Naive thymus-derived CD8-positive, alpha-beta T cell (primary cell): ENCODE data around the gene NOTCH3. TPM values are rescaled to one million over a fixed set of nuclear protein-coding genes. Genes with fewer than 3 reads are reported as not detected.

Experiments used
- ATAC-seq, 2 donors: fragments of 150-1000 bp; cut with Tn5 transposase in 1 of 2; sonication (Bioruptor Pico), chemical (Tn5 transposase) in 1 of 2; 1 replicate in 1 of 2; 2 replicates in 1 of 2; pipeline ENCODE4 v1.10.0; 2021; ENCODE audit warnings: mild to moderate bottlenecking in 2 of 2, moderate library complexity in 2 of 2
- POLR2A ChIA-PET: fragments of 350-600 bp; sonication (Branson Sonifier 250); formaldehyde crosslinking; loops from one replicate; lab custom pipeline; 2021; ENCODE audit warnings: antibody characterized with exemption; lab: Charles Lee
- DNase-seq, 10 donors: peaks; one replicate each; pipeline versions ENCODE4 v3.0.0 to v3.0.0-alpha.2; 2020 to 2022
- H3K27ac Mint-ChIP-seq, 10 donors: one replicate each; pipeline ENCODE4 v1.8.0; 2020 to 2022; ENCODE audit warnings: mild to moderate bottlenecking in 10 of 10, mixed read lengths in 10 of 10, moderate library complexity in 4 of 10, inconsistent platforms in 1 of 10
- H3K27me3 Mint-ChIP-seq, 5 donors: one replicate each; pipeline ENCODE4 v1.8.0; 2021 to 2022; ENCODE audit warnings: mixed read lengths in 5 of 5
- H3K36me3 Mint-ChIP-seq, 3 donors: one replicate each; pipeline ENCODE4 v1.8.0; 2020 to 2022; ENCODE audit warnings: mixed read lengths in 3 of 3, mild to moderate bottlenecking in 2 of 3, inconsistent platforms in 1 of 3
- H3K4me1 Mint-ChIP-seq, 4 donors: one replicate each; pipeline ENCODE4 v1.8.0; 2021 to 2022; ENCODE audit warnings: mixed read lengths in 4 of 4
- H3K4me3 Mint-ChIP-seq, 10 donors: one replicate each; pipeline ENCODE4 v1.8.0; 2020 to 2022; ENCODE audit warnings: mild to moderate bottlenecking in 10 of 10, mixed read lengths in 10 of 10, moderate library complexity in 6 of 10, inconsistent platforms in 1 of 10
- H3K9me3 Mint-ChIP-seq, 9 donors: one replicate each; pipeline ENCODE4 v1.8.0; 2020 to 2022; ENCODE audit warnings: mixed read lengths in 9 of 9, mild to moderate bottlenecking in 3 of 9, inconsistent platforms in 1 of 9, moderate library complexity in 1 of 9
- polyA plus RNA-seq, 3 donors: library from polyadenylated mRNA; unstranded; fragments of 300-500 nt; fragmentation: Illumina TruSeq; gene quantifications; one replicate each; pipeline ENCODE4 v1.2.3, GENCODE V29; 2021
- total RNA-seq, 8 experiments: library from RNA in 2 of 8; stranded (reverse) in 2 of 8; gene quantifications; one replicate each; pipeline ENCODE4 v1.2.3 and lab custom pipeline; 2021 to 2026

The NOTCH3 gene
- total and polyA plus RNA-seq, 5 experiments from 2014 or later = 0.05 TPM; not detected in 4

DNA sequence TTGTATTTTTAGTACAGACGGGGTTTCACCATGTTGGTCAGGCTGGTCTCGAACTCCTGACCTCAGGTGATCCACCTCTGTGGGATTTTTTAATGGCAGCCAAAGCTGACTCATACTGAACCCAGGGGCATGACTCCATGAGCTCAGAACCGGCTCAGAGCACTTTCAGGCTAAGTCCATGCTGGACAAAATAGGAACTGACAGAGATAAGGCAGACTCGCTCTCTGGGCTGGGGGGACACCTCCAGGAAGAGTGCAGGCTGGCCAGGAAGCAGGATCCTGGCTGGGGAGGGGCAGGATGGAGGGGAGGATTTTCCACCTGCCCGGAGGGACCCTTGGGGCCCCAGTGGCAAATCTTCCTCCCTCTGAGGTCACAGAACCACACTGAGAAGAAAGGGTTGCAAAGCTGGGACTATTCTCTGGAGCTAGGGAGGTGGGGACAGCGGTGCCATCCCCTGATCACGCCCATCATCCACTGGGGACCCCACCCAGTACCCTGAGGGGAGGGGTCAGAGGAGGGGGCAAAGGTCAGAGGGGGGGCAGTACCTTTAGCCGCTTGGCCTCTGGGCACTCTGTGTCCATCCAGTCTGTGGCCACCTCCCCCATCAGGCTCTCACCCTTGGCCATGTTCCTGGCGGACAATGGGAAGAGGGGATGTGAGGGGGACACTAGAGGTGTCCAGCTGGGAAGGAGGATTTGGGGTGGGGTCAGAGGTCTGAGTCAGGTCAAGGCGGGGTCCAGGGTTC is 31.1 kb downstream of the NOTCH3 start:
- ATAC-seq (no peak), DNase-seq (no peak)
- peaks cover 0 to 24% (median 11%) of the 10 kb centered on the region in 9 donors for H3K9me3 Mint-ChIP-seq
- peaks cover 0 to 5% (median 0%) of the 10 kb centered on the region in 5 donors for H3K27me3 Mint-ChIP-seq
- peaks cover 0 to 4% (median 2%) of the 10 kb centered on the region in 4 donors for H3K4me1 Mint-ChIP-seq
- no peaks in the 10 kb centered on the region for H3K36me3 Mint-ChIP-seq
- H3K4me3 Mint-ChIP-seq = no peak overlapping the region
- H3K27ac Mint-ChIP-seq = no peak overlapping the region
- POLR2A ChIA-PET = no interaction called here

DNA sequence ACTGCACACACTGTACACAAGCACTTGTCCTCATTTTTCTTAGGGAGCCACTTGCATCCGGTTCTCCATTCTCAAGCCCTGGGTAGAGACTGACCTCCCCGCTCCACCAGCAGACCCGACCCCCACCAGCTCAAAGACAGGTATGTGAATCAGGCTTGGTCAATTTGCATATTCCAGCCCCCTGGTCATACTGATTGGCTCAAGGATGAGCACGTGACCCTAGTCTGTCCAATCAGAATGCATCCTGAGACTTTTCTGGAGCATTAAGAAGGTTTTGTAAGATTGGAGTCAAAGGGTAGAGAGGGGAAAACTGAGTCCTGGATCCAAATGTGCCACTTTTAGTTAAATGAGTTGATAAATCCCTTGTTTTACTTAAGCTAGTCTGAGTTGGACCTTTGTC is 34.1 kb downstream of the NOTCH3 start:
- DNase-seq (no peak), ATAC-seq (no peak)
- H3K9me3 Mint-ChIP-seq = peaks cover 0 to 36% (median 11%) of the 10 kb centered on the region in 9 donors
- H3K4me1 Mint-ChIP-seq = peaks cover 0 to 2% (median 0%) of the 10 kb centered on the region in 4 donors
- no peak overlapping the region for H3K4me3 Mint-ChIP-seq
- H3K36me3 Mint-ChIP-seq = peaks cover 0 to 5% (median 0%) of the 10 kb centered on the region in 3 donors
- H3K27ac Mint-ChIP-seq = peak overlapping the region in 1 of 10 donors; percentile 43
- no peaks in the 10 kb centered on the region for H3K27me3 Mint-ChIP-seq
- POLR2A ChIA-PET = no interaction called here

DNA sequence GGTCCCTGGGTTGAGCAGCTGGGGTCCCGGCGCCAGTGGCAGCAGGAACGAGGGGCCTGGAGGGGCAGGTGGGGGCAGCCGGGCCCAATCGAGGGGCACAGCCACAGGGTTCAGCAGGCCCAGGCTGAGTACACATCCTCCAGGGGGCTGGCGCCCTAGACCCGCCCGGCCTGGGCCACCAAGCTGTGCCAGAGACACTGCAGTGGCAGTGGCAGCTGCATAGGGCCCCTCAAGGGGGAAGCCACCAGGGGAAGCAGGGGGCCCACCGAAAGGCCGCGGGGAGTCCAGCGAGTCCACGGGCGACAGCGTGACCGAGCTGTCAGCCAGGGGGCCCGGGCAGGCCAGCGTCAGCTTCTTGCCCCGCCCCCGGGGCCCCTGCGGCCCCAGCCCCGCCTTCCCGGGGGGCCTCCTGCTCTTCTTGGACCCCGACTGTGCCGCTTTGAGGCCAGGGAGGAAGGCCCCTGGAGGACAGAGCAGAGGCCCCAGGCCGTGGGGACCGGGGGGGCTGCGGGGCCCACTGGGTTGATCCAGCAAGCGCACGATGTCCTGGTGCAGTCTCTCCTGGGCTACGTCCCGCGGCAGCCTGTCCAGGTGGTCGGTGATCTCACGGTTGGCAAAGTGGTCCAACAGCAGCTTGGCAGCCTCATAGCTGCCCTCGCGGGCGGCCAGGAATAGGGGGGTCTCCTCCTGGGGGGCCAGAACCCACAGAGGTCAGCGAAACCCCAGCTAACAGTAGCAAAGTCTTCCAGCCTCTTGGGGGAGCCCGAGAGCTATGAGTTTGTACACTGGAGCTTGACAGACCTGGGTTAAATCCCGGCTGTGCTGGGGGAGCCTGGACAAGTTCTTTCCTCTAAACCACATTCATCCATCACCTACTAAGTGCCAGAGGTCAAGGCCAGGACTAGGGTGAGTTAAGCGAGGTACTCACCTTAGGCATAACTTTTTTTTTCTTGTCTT is 39.5 kb downstream of the NOTCH3 start:
- ATAC-seq (no peak), DNase-seq (no peak)
- POLR2A ChIA-PET = no interaction called here
- H3K4me1 Mint-ChIP-seq = peaks cover 0 to 3% (median 0%) of the 10 kb centered on the region in 4 donors
- H3K9me3 Mint-ChIP-seq = peaks cover 0 to 37% (median 12%) of the 10 kb centered on the region in 9 donors
- no peak overlapping the region for H3K4me3 Mint-ChIP-seq
- H3K36me3 Mint-ChIP-seq = peaks cover 0 to 7% (median 4%) of the 10 kb centered on the region in 3 donors
- H3K27ac Mint-ChIP-seq = no peak overlapping the region
- H3K27me3 Mint-ChIP-seq = no peaks in the 10 kb centered on the region

DNA sequence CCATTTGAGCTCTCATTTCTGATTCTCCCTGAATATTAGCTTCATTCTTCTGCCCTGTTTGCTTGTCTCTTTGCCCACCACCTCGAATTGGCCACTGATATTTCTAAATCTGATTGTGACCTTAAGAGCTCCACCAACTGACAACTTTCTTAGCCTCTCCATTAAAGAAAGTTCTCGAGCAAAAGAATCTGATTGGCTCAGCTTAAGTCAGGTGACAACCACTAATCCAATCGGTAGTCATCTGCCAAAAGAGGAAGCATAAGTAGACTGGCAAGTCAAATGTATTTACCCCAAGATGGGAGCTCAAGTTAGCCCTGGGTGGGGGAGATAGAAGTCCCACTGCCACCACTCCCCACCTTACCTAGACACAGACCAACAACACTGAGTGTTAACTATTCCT is 41.5 kb downstream of the NOTCH3 start:
- DNase-seq = no peak
- peaks cover 0 to 7% (median 4%) of the 10 kb centered on the region in 3 donors for H3K36me3 Mint-ChIP-seq
- ATAC-seq = no peak
- no peak overlapping the region for H3K27ac Mint-ChIP-seq
- peaks cover 0 to 3% (median 0%) of the 10 kb centered on the region in 4 donors for H3K4me1 Mint-ChIP-seq
- peaks cover 0 to 17% (median 6%) of the 10 kb centered on the region in 9 donors for H3K9me3 Mint-ChIP-seq
- H3K27me3 Mint-ChIP-seq = peaks cover 0 to 2% (median 0%) of the 10 kb centered on the region in 5 donors
- H3K4me3 Mint-ChIP-seq = no peak overlapping the region
- POLR2A ChIA-PET = no interaction called here

DNA sequence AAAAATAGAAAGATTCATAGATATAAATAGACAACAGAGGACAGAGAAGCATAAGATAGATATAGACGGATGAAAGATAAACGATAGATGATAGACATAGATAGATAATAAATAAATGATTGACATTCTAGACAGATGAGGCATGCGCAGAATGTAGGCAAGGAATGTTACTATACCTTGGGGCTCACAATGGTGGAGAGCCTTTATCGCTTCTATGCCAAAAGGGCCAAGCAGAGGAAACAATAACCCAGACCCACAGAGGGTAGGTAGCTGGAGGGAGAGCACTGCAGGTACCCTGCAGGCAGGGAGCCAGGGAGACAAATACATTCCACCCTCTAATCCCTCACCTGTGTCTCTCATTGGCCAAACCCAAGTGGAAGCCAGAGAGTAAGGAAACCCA is 44.4 kb downstream of the NOTCH3 start:
- no peak overlapping the region for H3K27ac Mint-ChIP-seq
- no peak overlapping the region for H3K4me3 Mint-ChIP-seq
- H3K36me3 Mint-ChIP-seq = peaks cover 0 to 4% (median 3%) of the 10 kb centered on the region in 3 donors
- peaks cover 0 to 4% (median 0%) of the 10 kb centered on the region in 4 donors for H3K4me1 Mint-ChIP-seq
- H3K27me3 Mint-ChIP-seq = peaks cover 0 to 6% (median 2%) of the 10 kb centered on the region in 5 donors
- DNase-seq (no peak), ATAC-seq (no peak)
- H3K9me3 Mint-ChIP-seq = peaks cover 0 to 11% (median 5%) of the 10 kb centered on the region in 9 donors
- POLR2A ChIA-PET = no interaction called here

DNA sequence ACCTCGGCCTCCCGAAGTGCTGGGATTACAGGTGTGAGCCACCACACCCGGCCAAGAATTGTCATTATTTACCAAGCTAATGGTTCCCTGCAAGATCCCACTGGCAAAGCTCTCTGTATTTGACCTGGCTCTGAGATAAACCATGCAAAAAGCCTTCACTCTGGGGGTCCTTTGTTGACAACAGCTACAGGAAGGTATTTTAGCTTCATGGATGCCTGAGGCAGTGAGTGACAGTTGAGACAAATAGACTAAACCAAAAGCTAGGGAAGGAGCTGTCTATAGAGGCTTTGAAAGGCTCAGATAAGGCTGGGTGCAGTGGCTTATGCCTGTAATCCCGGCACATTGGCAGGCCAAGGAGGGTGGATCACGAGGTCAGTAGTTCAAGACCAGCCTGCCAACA is 45.5 kb downstream of the NOTCH3 start:
- POLR2A ChIA-PET = no interaction called here

DNA sequence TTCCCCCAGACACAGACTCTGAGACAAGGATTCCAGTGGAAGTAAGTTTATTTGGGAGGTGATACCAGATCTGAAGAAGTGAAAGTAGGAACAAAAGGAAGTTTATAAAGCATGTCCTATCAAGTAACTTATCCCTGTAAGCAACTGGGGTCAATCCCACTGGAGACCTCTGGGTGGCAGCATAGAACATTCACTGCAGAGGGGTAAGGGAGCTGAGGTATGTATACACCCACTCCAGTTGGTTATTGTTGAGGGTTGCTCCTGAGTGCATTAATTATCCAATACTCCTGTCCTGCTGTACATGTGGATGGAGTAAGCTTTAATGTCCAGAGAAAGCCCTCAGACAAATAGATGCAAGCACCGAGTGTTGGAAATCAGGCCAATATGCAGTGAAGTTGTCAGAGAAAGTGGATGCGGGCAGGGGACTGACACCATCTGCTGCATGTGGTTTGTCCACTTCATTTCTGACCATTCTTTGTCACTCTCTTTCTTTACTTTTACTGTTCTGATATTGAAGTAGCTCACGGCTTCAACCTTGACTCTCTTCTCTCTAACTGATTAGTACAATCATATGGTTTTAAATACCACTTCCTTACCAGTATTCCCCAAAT is 46.7 kb downstream of the NOTCH3 start:
- ATAC-seq = peak in 1 of 2 donors; percentile 59
- peak in 5 of 10 donors; percentile 18 to 33 (median 23) for DNase-seq
- Mint-ChIP-seq H3K9me3 (peaks cover 0 to 8% (median 5%) of the 10 kb centered on the region in 9 donors), H3K4me3 (no peak overlapping the region), H3K27ac (no peak overlapping the region), H3K36me3 (peaks cover 0 to under 1% (median under 1%) of the 10 kb centered on the region in 3 donors), H3K4me1 (peaks cover 2 to 13% (median 8%) of the 10 kb centered on the region in 4 donors), H3K27me3 (peaks cover 0 to 9% (median 7%) of the 10 kb centered on the region in 5 donors)
- POLR2A ChIA-PET = interaction anchor here (0.5 to 0.7 kb wide), 2 partner anchors 162 to 298 kb away, joined by 3 read pairs; no protein-coding TSS in a partner anchor

More for the DNA sequence above, 45.5 kb downstream of the NOTCH3 start:
- Mint-ChIP-seq H3K4me3 (no peak overlapping the region), H3K27ac (no peak overlapping the region), H3K36me3 (peaks cover 0 to 4% (median 3%) of the 10 kb centered on the region in 3 donors), H3K4me1 (peaks cover 2 to 5% (median 4%) of the 10 kb centered on the region in 4 donors), H3K27me3 (peaks cover 0 to 9% (median 4%) of the 10 kb centered on the region in 5 donors), H3K9me3 (peaks cover 0 to 11% (median 5%) of the 10 kb centered on the region in 9 donors)
- DNase-seq (no peak), ATAC-seq (no peak)

DNA sequence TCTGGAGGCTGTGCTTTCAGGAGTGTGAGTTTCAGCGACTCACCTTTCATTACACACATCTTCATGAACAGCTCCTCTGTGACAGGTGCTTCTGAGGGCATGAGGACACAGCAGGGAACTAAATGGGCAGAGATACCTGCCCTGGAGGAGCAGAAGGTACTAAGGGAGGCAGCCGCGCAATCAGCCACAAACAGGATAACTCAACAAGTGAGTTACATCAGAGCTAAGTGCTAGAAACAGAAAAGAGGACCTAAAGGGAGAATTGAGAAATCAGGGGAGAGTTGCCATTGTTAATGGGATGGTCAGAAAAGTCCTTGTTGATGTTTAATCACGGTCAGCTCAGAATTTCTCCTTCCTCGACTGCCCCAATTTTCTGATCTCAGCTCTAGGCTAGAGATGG is 51.1 kb downstream of the NOTCH3 start:
- H3K9me3 Mint-ChIP-seq = peaks cover 0 to 5% (median 0%) of the 10 kb centered on the region in 9 donors
- H3K36me3 Mint-ChIP-seq = no peaks in the 10 kb centered on the region
- peak overlapping the region in 2 of 10 donors; percentile 51 to 82 for H3K27ac Mint-ChIP-seq

DNA sequence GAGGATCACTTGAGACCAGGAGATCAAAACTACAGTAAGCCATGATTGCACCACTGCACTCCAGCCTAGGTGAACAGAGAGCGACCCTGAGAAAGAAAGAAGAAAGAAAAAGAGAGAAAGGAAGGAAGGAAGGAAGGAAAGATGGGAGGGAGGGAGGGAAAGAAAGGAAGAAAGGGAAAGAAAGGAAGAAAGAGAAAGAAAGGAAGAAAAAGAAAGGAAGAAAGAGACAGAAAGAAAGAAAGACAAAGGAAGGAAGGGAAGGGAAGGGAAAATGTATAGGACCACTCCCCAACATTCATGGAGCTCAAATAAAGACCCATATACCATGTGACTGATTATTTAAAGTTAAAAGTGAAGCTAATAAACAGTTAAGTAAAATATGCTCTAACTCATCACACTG is 53.7 kb downstream of the NOTCH3 start:
- Mint-ChIP-seq H3K27ac (peak overlapping the region in 3 of 10 donors; percentile 4 to 91 (median 81)), H3K4me3 (no peak overlapping the region), H3K36me3 (no peaks in the 10 kb centered on the region), H3K9me3 (no peaks in the 10 kb centered on the region), H3K27me3 (peaks cover 0 to 6% (median 3%) of the 10 kb centered on the region in 5 donors), H3K4me1 (peaks cover 5 to 25% (median 13%) of the 10 kb centered on the region in 4 donors)
- ATAC-seq (no peak), DNase-seq (no peak)
- POLR2A ChIA-PET = no interaction called here

More for the DNA sequence above, 51.1 kb downstream of the NOTCH3 start:
- POLR2A ChIA-PET = interaction anchor here (1.5 kb wide), 1 partner anchor 25 kb away, joined by 3 read pairs; no protein-coding TSS in a partner anchor
- peaks cover 5 to 25% (median 14%) of the 10 kb centered on the region in 4 donors for H3K4me1 Mint-ChIP-seq
- ATAC-seq = no peak
- H3K4me3 Mint-ChIP-seq = no peak overlapping the region
- H3K27me3 Mint-ChIP-seq = peaks cover 0 to 9% (median 7%) of the 10 kb centered on the region in 5 donors
- no peak for DNase-seq

DNA sequence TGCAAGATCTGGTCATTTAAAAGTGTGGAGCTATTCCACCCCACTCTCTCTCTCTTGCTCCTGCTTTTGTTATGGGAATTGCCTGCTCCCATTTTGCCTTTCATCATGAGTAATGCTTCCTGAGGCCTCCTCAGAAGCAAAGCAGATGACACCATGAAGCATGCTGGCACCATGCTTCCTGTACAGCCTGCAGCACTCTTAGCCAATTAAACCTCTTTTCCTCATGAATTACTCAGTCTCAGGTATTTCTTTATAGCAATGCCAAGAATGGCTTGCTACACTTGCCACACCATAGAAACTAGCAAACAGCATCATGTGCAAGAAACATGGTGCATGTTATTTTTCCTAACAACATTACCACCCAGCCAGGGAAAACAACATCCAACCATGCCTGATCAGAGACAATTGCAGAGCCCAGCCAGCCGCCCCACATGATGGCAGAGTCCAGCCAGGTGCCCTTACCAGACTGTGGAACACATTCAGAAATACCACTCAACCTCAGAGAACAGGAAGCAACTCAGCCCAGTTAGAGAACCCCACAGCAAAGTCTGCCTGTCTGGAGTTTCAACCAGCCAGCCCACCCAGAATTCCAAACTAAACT is 56.6 kb downstream of the NOTCH3 start:
- Mint-ChIP-seq H3K4me3 (no peak overlapping the region), H3K36me3 (no peaks in the 10 kb centered on the region), H3K4me1 (peaks cover 2 to 12% (median 6%) of the 10 kb centered on the region in 4 donors), H3K27ac (no peak overlapping the region), H3K9me3 (peaks cover 0 to 5% (median 2%) of the 10 kb centered on the region in 9 donors), H3K27me3 (peaks cover 0 to 6% (median 0%) of the 10 kb centered on the region in 5 donors)
- no peak for ATAC-seq
- POLR2A ChIA-PET = no interaction called here
- DNase-seq = no peak

DNA sequence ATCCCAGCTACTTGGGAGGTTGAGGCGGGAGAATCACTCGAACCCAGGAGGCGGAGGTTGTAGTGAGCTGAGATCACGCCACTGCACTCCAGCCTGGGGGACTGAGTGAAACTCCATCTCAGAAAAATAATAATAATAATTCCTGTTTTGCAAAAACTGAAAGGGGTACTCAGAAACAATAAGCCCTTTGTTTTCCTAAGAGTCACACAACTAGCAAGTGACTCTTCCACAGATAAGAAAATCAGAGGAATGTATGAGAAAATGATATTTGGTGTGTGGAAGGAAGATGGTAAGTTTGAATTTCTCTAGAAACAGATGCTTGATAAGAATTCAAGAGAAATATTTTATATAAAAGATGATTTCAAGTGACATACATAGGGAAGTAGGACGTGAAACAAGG is 58.5 kb downstream of the NOTCH3 start:
- no peak overlapping the region for H3K27ac Mint-ChIP-seq
- no peak overlapping the region for H3K4me3 Mint-ChIP-seq
- POLR2A ChIA-PET = no interaction called here
- DNase-seq (no peak), ATAC-seq (no peak)
- peaks cover 0 to 6% (median 0%) of the 10 kb centered on the region in 5 donors for H3K27me3 Mint-ChIP-seq
- peaks cover 0 to 14% (median 4%) of the 10 kb centered on the region in 9 donors for H3K9me3 Mint-ChIP-seq
- H3K36me3 Mint-ChIP-seq = peaks cover 0 to 5% (median 0%) of the 10 kb centered on the region in 3 donors
- H3K4me1 Mint-ChIP-seq = peaks cover under 1 to 7% (median 3%) of the 10 kb centered on the region in 4 donors
